NCI-H128 (cell line): ENCODE measurements around the gene MYH10.

Experiments
- DNase-seq: peaks from one replicate; lab custom pipeline; 2025; ENCODE audit not compliant: unreplicated experiment; lab: John Stamatoyannopoulos, UW

MYH10 gene

DNA sequence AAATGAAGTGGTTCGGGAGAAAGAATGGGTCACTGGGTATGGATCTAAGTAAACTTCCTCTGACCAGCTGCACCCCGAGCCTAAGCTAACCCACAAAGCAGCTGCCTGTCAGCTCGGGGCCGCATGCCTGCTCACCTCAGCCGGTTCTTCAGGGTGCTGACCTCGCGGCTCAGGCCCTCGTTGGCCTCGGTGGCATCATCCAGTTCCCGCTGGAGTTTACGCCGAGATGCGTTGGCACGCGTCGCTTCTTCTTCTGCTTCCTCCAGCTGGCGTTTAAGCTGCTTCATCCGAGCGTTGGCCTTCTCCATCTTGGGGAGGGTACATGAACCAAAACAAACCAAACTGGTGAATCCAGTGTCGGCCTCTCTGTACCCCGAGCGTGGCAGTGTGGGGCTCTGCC lies 153.8 kb downstream of the MYH10 start:
- DNase-seq: no peak

DNA sequence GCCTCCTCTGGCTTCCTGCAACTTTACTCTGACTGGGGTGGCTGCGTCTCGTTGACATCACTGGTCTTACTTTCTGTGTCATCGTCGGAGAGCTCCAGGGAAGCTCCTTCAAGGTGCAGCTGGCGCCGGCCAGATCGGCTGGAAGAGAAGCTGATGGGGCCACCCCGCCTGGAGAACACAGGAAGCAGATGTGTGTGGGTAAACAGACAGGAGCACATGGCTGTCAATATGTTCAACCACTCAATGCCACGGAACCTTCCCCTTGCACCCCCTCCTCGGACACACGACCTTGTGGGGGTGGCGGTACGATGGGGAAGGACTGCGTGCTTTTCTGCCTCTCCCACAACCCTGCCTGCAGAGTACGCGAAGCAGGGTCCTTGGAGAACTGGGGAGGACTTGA lies 154.7 kb downstream of the MYH10 start:
- no peak for DNase-seq

DNA sequence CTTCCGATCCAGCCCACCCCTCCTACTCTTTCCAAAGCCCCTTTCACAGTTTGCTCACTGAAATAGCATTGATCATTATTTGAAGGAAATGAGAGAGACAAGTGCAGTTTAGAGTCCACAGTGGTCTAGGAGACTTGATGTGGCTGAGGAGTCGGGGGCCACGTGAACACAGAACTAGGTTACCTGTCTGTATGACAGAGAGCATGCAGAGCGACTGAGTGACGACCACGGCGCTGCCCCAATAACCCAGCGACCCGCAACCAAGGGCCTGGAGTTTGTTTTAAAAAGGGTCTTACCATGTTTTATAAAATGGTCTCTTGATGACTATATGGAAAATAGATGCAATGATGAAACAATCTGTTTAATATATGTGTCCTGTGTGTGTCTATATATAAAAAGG lies 155.3 kb downstream of the MYH10 start:
- DNase-seq: no peak

DNA sequence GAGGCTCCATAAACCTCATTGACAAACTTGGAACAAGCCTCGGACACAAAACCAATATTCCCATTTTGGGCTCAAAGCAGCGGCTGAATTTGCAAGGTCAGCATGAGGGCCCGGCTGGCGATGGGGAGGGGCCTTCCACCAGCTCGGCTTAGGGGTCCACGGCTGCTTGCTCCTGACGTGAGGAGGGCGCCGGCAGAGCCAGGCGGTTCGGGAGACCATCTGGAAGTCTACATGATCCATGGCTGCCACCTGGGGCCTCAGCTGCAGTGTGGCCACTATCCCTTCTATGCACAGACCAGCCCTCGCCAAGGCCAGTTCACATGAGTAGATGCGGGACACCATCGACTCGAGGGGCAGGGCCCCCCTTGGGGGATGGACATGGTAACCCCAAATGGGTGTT lies 155.7 kb downstream of the MYH10 start:
- DNase-seq: no peak

DNA sequence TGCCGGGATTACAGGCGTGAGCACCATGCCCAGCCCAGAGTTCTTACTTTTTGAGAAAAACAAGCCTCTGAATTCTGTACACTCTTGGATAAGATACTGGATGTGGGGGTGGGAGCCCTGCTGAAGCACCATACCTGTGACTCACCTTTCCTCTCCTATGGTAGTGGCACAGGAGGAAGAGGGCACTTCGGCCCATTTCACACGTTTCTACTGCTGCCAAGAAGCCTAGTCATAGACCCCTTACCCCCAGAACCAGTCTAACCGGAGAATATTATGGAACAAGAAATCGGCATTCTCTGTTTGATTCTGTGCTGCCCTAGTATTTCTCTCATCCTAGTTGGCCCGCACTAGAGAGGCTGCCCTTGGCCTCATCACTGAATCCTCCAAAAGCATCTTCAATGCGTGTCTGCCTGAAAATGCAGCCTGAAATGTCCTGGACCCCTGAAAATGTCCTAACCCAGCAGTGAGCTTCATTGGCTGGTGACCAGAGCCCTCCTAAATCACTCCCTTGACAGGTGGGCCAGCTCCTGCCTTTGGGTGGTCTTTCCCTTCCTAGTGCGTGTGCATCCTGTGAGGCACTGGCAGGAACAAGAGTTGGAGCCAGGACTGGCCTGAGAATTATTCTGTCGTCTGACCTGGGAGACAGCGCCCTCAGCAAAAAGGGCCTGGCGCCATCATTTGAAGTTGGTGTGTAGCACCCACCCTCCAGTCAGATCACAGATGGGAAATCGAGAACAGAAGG lies 156.9 kb downstream of the MYH10 start:
- DNase-seq: no peak

DNA sequence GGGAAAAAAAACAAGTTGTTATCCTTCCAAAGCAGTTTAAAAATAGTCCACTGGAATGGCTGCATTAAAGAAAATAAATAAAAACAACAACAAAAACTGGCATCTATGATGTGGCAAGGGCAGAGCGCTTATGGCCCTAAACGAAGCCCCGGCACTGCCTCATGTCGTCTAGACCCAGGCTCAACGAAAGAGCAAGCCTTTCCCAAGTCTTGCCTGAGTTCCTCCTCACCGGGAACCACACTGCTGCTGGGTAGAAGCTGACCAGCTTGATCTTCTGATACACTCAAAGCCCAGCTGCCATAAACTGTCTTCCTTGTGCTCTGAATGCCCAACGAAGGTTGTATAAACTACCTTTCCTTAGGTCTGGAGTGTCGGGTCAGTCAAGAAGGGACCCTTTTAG lies 157.9 kb downstream of the MYH10 start:
- no peak for DNase-seq

DNA sequence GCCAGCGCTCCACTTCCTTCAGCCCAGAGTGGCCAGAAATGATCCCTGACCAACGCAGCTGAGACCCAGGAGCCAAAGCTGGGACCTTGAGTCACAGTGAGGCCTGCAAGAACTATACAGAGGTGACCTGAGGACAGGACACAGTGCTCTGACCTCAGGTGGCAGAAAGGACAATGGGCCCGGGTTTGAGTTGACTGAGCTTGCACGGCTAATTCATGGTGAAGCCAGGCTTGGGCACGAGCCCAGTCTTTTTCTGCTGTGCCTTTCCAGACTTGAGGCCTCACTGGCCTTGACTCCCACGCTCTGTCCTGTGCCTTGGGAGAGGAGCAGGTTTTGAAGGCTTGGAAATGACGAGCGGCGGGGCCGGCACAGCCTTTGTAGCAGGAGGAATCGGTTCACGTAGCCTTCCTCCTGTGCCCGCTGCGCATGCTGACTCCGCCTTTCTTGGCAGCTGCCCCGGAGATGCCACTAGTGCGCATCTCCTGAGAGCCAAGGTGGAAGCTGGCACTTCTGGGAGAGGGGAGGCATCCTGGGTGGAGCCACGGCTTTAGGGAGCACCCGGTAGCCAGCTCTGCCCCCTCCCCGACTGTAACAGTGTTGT lies 160.0 kb downstream of the MYH10 start:
- DNase-seq: no peak

DNA sequence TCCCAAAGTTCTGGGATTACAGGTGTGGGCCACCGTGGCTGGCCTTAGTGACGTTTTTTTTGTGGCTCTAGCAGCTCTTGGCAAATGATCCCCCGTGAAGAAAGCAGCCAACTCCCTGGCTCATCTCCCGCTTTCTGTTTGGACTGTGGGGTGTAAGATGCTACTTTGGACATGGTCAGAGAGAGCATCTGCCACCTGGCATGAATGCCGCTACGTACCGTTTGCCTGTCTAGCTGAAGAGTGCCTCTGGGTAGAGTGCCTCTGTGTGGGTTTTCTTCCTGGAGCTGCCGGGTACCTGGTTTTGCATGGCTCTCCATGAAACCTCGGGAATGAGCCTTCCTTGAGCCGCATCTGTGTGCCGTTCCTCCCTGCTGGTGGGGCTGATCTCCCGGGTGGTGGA lies 160.6 kb downstream of the MYH10 start:
- DNase-seq: no peak

DNA sequence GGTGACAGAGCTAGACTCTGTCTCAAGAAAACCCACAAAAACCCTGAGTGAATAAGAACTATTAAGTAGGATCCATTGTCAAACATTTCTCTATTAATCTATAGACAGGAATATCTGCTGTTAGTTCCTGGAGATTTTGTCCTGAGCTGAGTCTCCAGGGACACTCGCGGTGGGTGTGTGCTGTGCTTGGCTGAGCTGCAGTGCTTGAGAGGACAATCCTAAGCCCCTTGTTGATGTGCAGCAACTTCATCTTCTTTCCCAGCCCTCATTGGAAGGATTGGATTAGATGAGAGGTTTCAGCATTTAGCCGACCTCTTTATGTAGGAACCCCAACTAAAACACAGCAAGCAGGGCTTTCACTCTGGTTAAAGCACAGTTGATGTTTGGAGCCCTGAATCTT lies 161.5 kb downstream of the MYH10 start:
- DNase-seq: no peak

DNA sequence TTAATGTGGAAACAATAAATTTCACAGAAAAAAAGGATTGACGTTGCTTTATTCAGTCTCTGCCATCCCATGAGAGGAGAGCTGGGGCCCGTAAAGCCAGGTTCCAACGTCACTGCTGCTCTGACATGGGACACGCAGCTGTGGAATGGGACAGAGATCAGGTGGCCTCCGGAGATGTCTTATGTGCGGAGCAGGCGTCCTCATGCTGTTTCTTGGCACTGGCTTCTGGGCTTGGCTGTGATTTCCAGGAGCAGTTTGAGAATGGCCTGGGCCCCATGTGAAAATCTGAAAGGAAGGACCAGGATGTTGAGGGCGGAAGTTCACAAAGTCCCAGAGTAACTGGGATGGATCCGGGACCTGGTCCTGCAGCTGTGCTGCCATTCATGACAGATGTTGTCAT lies 162.4 kb downstream of the MYH10 start:
- DNase-seq: no peak

DNA sequence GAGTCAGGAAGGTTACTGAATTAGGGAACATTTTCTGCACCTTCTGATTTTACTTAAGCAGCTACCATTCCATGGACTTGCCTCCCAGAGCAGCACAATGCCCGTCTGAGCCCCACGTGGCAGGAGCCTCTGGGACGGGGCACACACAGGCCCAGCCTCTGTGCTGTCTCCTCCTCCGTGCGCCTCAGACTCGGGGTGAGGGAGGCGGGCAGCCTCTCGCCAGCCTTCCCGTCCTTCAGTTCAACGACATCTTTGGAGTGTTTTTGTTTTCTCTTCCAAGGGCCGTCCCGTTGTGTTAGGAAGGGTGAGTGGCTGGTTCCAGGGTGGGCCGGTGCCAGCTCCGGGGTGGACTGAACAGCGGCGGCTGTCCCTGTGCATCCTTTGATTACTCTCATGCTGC lies 163.0 kb downstream of the MYH10 start:
- no peak for DNase-seq

DNA sequence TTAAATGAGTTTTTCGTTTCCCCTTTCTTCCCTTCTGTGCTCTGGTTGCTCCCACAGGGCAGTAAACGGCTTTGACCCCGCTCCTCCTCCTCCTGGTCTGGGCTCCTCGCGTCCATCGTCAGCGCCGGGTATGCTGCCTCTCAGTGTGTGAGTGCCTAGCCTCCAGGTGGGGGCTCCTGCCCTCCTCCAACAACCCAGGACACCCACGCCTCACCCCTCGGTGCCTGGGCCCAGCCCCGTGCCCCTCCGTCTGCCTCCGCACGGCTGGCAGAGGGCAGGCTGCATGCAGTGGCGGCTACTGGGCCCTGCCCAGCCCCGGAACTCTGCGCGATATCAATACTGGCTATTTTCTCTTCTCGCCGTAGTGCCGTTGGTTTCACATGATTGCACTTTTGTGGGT lies 163.7 kb downstream of the MYH10 start:
- no peak for DNase-seq

DNA sequence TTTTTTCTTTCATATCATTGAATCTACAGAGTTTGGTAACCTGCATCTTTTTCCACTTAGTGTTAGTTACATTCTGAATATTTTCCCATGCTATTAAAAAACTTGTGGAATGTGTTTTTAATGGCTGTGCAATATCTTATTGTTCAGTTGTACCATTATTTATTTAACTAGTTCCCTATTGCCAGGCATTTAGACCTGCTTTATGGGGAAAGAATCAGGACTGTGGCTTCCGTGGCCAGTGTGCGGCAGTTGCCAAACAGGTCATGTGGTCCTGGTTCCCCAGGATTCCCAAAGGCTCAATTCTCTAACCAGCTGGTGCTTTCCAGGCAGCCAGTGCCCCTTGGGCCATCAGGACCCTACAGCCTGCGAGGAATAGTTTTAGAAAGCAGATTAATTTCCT lies 164.1 kb downstream of the MYH10 start:
- DNase-seq: no peak

DNA sequence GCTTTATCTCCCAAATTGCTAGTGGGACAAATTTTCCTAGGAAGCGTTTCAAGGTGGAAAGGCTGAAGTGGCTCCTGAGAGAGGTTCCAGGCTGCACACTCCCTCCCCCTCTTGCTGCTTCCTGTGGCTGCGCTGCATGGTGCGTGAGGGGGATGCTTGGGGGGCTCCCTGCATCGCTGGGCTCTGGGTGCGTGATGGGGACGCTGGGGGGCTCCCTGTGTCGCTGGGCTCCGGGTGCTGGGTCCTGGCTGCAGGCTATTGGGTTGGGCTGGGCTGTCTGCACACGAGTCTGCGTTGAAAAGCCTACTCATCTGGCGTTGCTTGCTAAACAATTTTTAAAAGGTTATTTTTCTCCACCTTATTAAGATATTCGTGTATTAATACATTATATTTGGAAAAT lies 164.8 kb downstream of the MYH10 start:
- no peak for DNase-seq

DNA sequence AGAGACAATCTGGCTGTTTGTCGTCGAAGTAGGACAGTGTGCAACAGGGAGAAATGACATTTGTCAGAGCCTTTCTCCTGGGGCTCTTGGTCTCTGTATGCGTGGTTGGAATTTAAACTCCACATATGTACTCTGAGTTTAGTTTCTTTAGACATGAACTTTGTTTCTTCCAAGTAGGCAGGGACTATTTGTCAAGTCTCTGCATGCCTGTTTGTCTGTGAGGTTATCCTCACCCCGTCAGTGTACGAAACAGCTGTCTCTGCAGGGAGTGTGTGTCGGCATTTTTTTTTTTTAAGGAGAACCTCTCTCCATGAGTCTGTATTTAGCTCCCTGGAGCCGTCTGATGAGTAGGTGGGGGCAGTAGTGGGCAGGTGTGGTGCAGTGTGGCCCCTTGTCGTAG lies 165.2 kb downstream of the MYH10 start:
- DNase-seq: no peak

DNA sequence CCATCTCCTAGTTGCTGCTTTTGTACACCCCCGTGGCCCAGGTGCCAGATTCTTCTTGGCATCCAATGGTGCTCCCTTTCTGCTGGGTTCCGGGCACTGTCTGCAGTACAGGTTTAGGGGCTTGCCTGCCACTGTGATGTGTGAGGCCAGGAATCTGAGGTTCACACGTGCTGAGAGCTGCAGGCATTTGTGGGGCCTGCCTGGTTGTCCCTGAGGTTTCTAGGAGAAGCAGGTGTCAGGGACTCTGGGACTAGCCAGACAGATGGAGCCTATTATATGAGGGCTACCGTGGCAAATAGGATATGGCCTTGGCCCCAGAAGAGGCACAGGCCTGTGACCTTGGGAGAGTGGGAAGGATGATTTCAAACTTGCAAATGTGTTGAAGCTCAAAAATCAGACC lies 165.6 kb downstream of the MYH10 start:
- no peak for DNase-seq

DNA sequence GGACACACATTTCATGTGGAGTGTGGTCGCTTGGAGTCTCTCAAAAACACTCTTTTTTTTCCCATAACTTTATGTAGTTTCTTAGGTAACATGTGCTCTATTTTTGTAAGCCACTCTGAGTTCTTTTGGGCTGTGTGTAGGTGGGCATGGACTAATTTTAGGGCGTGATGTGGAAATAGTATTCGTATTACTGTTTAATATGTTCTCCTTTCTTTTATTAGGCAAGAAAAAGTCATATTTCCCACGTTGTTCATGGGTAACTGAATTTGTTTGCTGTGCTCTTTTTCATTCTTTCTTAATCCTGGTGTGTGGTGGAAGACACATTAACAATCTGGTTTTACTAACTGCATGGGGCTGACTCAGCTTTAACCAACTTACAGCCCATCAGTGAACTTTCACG lies 167.4 kb downstream of the MYH10 start:
- DNase-seq: no peak

DNA sequence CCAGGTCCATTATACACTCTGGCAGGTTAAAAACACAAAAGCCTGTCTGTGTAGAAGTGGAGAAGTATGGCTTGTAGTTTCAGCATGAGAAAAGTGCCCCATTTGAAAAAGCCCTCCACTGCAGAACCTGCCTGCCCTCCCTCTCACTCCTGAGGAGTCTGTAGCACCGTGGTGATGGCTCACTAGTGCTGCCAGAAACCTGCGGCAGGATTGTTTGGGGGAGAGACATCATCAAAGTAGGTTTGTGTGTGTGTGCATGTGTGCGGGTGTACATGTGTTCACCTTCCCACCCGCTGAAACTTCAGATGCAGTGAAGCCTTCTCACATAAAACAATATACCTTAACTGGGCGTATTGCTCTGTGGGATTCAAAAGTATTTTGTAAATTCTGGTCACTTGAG lies 168.0 kb downstream of the MYH10 start:
- no peak for DNase-seq

DNA sequence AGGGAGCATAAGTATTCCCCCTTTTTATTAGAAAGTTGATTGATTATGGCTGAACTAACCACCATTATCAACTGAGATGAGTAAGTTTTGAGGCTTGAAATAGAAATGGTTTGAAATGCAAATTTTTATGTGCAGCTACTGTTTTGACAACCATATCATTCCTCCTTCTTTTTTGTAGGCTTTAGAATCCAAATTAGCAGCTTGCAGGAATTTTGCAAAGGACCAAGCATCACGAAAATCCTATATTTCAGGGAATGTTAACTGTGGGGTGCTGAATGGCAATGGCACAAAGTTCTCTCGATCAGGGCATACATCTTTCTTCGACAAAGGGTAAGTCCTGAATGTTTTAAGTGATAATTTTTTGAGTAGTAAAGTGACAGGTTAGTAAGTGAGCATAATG lies 170.7 kb downstream of the MYH10 start:
- no peak for DNase-seq

DNA sequence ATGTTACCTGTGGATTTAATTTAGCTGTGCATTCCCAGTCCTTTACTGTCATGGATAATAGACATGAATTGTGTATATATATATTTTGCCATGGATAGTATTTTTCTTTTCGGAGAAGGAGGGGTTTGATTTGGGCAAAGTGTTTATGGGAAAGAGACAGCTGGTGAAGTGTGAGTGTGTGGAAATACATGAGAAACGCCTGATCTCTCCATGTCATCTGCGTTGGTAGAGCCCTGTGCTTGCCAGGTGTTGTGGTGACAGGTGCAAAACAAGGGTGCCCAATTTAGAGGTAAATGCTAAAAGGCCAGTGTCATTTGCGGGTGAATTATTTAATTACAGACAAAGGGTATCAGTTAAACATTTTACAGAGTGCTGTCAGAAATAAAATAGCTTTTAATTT lies 171.4 kb downstream of the MYH10 start:
- DNase-seq: no peak

DNA sequence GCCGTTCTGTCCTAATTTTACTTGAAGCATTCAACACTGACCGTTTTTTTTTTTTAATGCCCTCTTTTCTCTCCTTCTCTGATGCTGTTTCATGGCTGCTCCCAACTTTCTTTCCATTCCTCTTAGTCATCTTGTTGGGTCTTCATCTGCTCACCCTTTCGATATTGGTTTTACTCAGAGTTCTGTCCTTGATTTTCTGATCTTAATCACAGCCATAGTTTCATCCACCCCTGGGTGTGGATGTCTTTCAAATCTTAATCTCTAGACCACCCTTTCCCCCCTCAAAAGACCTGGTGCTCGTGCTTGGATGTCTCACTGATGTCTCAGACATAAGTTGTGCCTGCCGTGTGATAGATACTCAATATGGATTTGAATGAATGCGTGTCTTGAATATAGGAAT lies 172.4 kb downstream of the MYH10 start:
- no peak for DNase-seq

DNA sequence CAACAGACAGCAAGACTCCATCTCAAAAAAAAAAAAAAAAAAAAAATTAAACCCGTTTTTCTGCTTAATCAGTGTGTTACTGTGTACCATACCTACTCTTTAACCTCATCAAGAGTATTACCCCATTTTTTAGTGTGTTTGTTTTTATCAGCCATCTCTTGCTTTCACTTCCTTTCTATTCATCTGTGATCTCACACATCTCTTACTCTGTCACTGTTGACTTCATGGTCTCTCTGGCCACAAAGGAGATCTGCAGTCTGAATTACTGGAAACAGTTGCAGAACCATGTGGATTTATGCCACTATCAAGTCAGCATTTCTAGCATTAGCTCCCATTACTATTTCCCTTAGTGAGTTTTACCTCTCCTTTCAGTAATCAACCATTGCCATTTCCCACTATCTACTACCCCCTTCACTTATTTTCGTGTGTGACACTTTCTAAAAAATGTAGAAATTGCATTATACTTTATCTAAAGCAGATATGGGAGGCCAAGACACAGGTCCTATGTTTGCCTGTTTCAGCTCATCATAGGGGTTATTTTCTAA lies 174.8 kb downstream of the MYH10 start:
- no peak for DNase-seq

DNA sequence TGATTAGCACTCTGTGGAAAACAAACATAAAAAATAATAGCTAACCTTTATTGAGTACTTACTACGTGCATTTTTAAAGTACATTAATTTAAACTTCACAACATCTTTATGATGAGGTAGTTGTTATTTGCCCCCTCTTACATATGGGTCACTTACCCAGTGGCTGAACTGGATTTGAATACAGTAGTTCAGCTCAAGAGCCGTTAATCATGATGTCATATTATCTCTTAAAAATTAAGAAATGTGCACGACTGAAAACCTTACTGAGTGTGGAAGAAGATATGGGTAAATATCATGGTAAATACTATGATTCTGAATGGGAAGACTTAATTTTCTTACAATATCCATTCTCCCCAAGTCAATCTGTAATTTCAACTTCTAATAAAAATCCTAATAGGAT lies 177.2 kb downstream of the MYH10 start:
- DNase-seq: no peak
